Ishikawa (cell line): ENCODE results near the gene SMYD3.

Experiments used
- CEBPB ChIP-seq: IDR thresholded peaks from 2 replicates; pipeline ENCODE4 v1.6.1; 2012
- CREB1 ChIP-seq: IDR thresholded peaks from 2 replicates; pipeline ENCODE4 v1.6.1; 2012; ENCODE audit warnings: low read depth
- EGR1 ChIP-seq: IDR thresholded peaks from 2 replicates; pipeline ENCODE4 v1.6.1; 2012
- EP300 ChIP-seq: IDR thresholded peaks from 2 replicates; pipeline ENCODE4 v1.6.1; 2012; ENCODE audit warnings: borderline replicate concordance
- FOXM1 ChIP-seq: IDR thresholded peaks from 2 replicates; pipeline ENCODE4 v1.6.1; 2012; ENCODE audit warnings: low read depth, borderline replicate concordance
- NFIC ChIP-seq: IDR thresholded peaks from 2 replicates; pipeline ENCODE4 v1.6.1; 2012
- RAD21 ChIP-seq: IDR thresholded peaks from 2 replicates; pipeline ENCODE4 v1.6.1; 2012; ENCODE audit warnings: low read depth
- TAF1 ChIP-seq: IDR thresholded peaks from 2 replicates; pipeline ENCODE4 v1.6.1; 2012; ENCODE audit warnings: low read depth, mild to moderate bottlenecking
- TCF12 ChIP-seq: IDR thresholded peaks from 2 replicates; pipeline ENCODE4 v1.6.1; 2012; ENCODE audit warnings: low read depth
- TEAD4 ChIP-seq: IDR thresholded peaks from 2 replicates; pipeline ENCODE4 v1.6.1; 2012
- YY1 ChIP-seq: IDR thresholded peaks from 2 replicates; pipeline ENCODE4 v1.6.1; 2012; ENCODE audit warnings: low read depth
- ZBTB7A ChIP-seq: IDR thresholded peaks from 2 replicates; pipeline ENCODE4 v1.6.1; 2012; ENCODE audit warnings: low read depth
- TF ChIP-seq, protein P1 (sequence below): IDR thresholded peaks from 2 replicates; pipeline ENCODE4 v1.6.1; 2012
- TF ChIP-seq, protein P2 (sequence below): IDR thresholded peaks from 2 replicates; pipeline ENCODE4 v1.6.1; 2012; ENCODE audit warnings: low read depth, mild to moderate bottlenecking
- TF ChIP-seq, protein P3 (sequence below): IDR thresholded peaks from 2 replicates; pipeline ENCODE4 v1.6.1; 2012

Gene SMYD3

DNA sequence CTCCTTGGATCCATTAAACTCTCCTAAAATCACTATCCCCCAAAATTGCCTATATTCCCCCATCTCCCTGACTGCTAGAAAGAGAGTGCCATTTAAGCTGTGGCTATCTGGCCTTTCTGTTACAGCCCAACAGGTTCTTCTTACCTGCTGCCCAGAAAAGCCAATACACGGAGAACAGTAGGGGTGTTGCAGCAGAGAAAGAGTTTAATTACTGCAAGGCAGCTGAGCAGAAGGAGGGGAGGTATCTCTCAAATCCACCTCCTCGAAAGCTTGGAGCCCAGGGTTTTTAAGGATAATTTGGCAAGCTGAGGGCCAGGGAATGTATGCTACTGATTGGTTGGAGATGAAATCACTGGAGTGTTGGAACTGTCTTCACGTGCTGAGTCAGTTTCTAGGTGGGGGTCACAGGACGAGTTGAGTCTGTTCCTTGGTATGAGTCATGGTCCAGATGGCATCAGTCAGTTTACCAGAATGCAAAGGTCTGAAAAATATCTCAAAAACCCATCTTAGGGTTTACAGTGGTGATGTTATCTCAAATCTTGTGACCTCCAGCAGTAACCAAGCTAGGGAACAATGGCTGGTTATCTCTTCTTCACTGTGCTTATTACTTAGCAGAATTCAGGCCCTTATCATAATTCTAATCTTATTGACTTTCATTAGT is 89.8 kb downstream of the SMYD3 start:
- no peak for TF ChIP-seq EP300
- no peak for TF ChIP-seq CREB1
- TF ChIP-seq NFIC = no peak
- no peak for TF ChIP-seq CEBPB
- TF ChIP-seq TCF12 = no peak
- no peak for TF ChIP-seq RAD21
- TF ChIP-seq, protein P1, sequence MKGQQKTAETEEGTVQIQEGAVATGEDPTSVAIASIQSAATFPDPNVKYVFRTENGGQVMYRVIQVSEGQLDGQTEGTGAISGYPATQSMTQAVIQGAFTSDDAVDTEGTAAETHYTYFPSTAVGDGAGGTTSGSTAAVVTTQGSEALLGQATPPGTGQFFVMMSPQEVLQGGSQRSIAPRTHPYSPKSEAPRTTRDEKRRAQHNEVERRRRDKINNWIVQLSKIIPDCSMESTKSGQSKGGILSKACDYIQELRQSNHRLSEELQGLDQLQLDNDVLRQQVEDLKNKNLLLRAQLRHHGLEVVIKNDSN = no peak
- TF ChIP-seq, protein P2, sequence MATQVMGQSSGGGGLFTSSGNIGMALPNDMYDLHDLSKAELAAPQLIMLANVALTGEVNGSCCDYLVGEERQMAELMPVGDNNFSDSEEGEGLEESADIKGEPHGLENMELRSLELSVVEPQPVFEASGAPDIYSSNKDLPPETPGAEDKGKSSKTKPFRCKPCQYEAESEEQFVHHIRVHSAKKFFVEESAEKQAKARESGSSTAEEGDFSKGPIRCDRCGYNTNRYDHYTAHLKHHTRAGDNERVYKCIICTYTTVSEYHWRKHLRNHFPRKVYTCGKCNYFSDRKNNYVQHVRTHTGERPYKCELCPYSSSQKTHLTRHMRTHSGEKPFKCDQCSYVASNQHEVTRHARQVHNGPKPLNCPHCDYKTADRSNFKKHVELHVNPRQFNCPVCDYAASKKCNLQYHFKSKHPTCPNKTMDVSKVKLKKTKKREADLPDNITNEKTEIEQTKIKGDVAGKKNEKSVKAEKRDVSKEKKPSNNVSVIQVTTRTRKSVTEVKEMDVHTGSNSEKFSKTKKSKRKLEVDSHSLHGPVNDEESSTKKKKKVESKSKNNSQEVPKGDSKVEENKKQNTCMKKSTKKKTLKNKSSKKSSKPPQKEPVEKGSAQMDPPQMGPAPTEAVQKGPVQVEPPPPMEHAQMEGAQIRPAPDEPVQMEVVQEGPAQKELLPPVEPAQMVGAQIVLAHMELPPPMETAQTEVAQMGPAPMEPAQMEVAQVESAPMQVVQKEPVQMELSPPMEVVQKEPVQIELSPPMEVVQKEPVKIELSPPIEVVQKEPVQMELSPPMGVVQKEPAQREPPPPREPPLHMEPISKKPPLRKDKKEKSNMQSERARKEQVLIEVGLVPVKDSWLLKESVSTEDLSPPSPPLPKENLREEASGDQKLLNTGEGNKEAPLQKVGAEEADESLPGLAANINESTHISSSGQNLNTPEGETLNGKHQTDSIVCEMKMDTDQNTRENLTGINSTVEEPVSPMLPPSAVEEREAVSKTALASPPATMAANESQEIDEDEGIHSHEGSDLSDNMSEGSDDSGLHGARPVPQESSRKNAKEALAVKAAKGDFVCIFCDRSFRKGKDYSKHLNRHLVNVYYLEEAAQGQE = no peak
- TF ChIP-seq, protein P3, sequence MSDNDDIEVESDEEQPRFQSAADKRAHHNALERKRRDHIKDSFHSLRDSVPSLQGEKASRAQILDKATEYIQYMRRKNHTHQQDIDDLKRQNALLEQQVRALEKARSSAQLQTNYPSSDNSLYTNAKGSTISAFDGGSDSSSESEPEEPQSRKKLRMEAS = no peak
- TF ChIP-seq TEAD4 = no peak
- no peak for TF ChIP-seq ZBTB7A
- no peak for TF ChIP-seq YY1
- no peak for TF ChIP-seq TAF1
- TF ChIP-seq FOXM1 = no peak
- TF ChIP-seq EGR1 = no peak

DNA sequence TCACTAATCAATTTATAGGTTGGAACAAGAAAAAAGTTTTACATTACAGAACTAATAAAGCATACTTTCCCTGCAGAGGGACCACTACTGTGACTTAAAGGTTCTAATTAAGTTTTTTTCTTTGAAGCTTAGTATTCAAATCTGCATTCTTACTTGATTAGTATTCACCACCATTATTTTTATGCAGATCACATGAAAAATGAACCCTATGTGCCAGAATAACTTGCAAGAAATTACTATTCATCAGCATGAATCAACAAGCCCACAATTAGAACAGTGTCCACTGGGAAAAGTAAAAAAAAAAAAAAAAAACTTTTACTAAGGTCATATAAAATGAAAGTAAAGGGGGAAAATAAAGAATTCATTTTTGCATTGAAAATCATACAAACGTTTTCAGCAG is 90.8 kb downstream of the SMYD3 start:
- TF ChIP-seq TAF1 (no peak), CEBPB (no peak), TCF12 (no peak), FOXM1 (no peak), EGR1 (no peak)
- TF ChIP-seq, protein P3 = no peak
- TF ChIP-seq, protein P2 = no peak

DNA sequence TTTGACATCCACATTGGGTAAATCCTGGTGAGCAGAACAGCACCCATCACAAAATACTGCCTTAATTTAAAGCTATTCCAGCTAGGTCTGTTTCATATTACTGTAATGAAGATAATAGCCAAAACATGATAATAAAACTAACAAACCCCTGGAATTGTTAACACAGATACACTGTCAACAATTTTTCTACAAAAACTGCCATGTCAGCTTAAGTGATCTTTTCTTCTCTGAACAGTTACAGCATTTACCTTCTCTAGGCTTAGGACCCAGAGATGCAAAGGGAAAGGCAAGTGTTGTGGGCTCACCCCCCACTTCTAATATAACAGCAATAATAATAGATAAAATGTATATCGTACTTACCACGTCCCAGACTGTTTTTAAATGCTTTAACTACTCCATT is 92.1 kb downstream of the SMYD3 start:
- TF ChIP-seq CREB1 = no peak
- no peak for TF ChIP-seq TCF12
- no peak for TF ChIP-seq YY1
- TF ChIP-seq, protein P1 = no peak
- TF ChIP-seq RAD21 = no peak
- no peak for TF ChIP-seq TEAD4
- TF ChIP-seq EP300 = no peak
- TF ChIP-seq ZBTB7A = no peak
- no peak for TF ChIP-seq CEBPB
- TF ChIP-seq TAF1 = no peak
- TF ChIP-seq, protein P3 = no peak

DNA sequence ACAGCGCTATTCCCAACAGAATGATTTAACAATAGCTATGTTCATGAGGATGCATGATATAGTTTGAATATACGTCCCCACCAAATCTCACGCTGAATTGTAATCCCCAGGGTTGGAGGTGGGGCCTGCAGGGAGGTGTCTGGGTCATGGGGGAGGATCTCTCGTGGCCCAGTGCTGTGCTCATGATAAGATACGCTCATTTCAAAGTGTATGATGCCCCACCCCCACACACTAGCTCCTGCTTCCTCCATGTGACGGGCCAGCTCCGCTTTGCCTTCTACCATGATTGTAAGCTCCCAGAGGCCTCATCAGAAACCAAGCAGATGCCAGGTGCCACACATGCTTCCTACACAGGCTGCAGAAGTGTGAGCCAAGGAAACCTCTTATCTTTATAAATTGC is 93.6 kb downstream of the SMYD3 start:
- TF ChIP-seq NFIC = no peak
- TF ChIP-seq, protein P2 = no peak
- TF ChIP-seq CEBPB = no peak
- no peak for TF ChIP-seq FOXM1
- TF ChIP-seq ZBTB7A = no peak
- TF ChIP-seq TAF1 = no peak
- TF ChIP-seq TEAD4 = no peak
- TF ChIP-seq, protein P3 = no peak
- TF ChIP-seq TCF12 = no peak
- TF ChIP-seq, protein P1 = no peak
- no peak for TF ChIP-seq CREB1
- TF ChIP-seq YY1 = no peak
